K562 (cell line): ENCODE measurements around the gene PAAF1. TPM values are rescaled to one million over a fixed set of nuclear protein-coding genes. Genes with fewer than 3 reads are reported as not detected.

Source experiments
- ATAC-seq: fragments of 200-7000 bp; cut with Tn5 transposase; 3 replicates; pipeline ENCODE4 v1.9.1; 2020; ENCODE audit warnings: moderate library complexity
- BruUV-seq: library from RNA; stranded (reverse); fragments of 400-500 nt; replicated peaks from 2 replicates; lab custom pipeline; 2021; lab: Mats Ljungman, UMichigan
- CTCF ChIA-PET: fragments of 300-600 bp; formaldehyde crosslinking; extraction: SDS; loops from one replicate; lab custom pipeline; 2021; ENCODE audit warnings: low intra/inter-chr PET ratio; lab: Yijun Ruan, JAX
- POLR2A ChIA-PET: fragments of 300-600, 350-650 bp; sonication (Branson Sonifier 250); formaldehyde crosslinking; extraction: SDS; loops from one replicate; lab custom pipeline; 2021; ENCODE audit warnings: antibody characterized with exemption, inconsistent platforms; lab: Yijun Ruan, JAX
- DNase-seq, 4 experiments: peaks; one replicate each; pipeline versions ENCODE4 v3.0.0 to v3.0.0-alpha.2; 2011 to 2018; ENCODE audit warnings: low spot score in 3 of 4, mixed read lengths in 3 of 4; ENCODE audit errors: extremely low read depth in 1 of 4
- FAIRE-seq: peaks from 2 replicates; lab custom pipeline; 2011; peaks lifted over from hg19 to GRCh38; lab: Jason Lieb, UNC
- H2AFZ ChIP-seq: 2 replicates; pipeline ENCODE4 v1.6.0; 2011; ENCODE audit warnings: low read depth, low read length, control low read depth, inconsistent platforms
- H3K27ac ChIP-seq: fragments of 200-600 bp; 3 replicates; pipeline ENCODE4 v1.8.0; 2011; ENCODE audit warnings: low read depth, mild to moderate bottlenecking, control low read depth, inconsistent platforms, low read length, moderate library complexity, mixed read lengths; ENCODE audit errors: extremely low read depth
- H3K27me3 ChIP-seq, 2 experiments: fragments of 300-600 bp in 1 of 2; 2 replicates in 1 of 2; 3 replicates in 1 of 2; pipeline versions ENCODE4 v1.6.0 to v1.8.0; 2011; ENCODE audit warnings: inconsistent platforms in 2 of 2, low read length in 2 of 2, mild to moderate bottlenecking in 1 of 2, mixed read lengths in 1 of 2, moderate library complexity in 1 of 2; ENCODE audit not compliant: control insufficient read depth in 2 of 2, insufficient read depth in 2 of 2
- H3K36me3 ChIP-seq: fragments of 300-600 bp; 3 replicates; pipeline ENCODE4 v1.8.0; 2011; ENCODE audit warnings: mild to moderate bottlenecking, low read length, inconsistent platforms; ENCODE audit not compliant: control insufficient read depth, insufficient read depth
- H3K4me1 ChIP-seq, 2 experiments: fragments of 200-600 bp in 1 of 2; replicated peaks in 1 of 2; 2 replicates in 1 of 2; 3 replicates in 1 of 2; pipeline versions ENCODE4 v1.5.1 to v1.8.0; 2011; ENCODE audit warnings: inconsistent platforms in 2 of 2, low read length in 2 of 2, mild to moderate bottlenecking in 1 of 2, mixed read lengths in 1 of 2, moderate library complexity in 1 of 2; ENCODE audit not compliant: control insufficient read depth in 2 of 2, insufficient read depth in 2 of 2
- H3K4me2 ChIP-seq: 2 replicates; pipeline ENCODE4 v1.6.1; 2011; ENCODE audit warnings: low read length, control low read depth, inconsistent platforms, mixed read lengths; ENCODE audit not compliant: insufficient read depth
- H3K4me3 ChIP-seq: fragments of 200-600 bp; sonication (generic), shearing (Covaris generic); 2 replicates; pipeline ENCODE4 v1.5.1; 2016; ENCODE audit warnings: control low read depth, inconsistent platforms
- H3K79me2 ChIP-seq: fragments of 200-600 bp; 3 replicates; pipeline ENCODE4 v1.8.0; 2011; ENCODE audit warnings: low read length, inconsistent platforms; ENCODE audit not compliant: control insufficient read depth, insufficient read depth
- H3K9ac ChIP-seq, 2 experiments: 2 replicates each; pipeline versions ENCODE4 v1.6.0 to v1.6.1; 2011; ENCODE audit warnings: low read depth in 2 of 2, low read length in 2 of 2, control low read depth in 1 of 2, inconsistent platforms in 1 of 2, mild to moderate bottlenecking in 1 of 2, mixed read lengths in 1 of 2; ENCODE audit not compliant: insufficient read depth in 1 of 2
- H3K9me1 ChIP-seq: one replicate; pipeline ENCODE4 v1.6.0; 2011; ENCODE audit warnings: inconsistent platforms, mild to moderate bottlenecking, low read length, moderate library complexity; ENCODE audit not compliant: control insufficient read depth, insufficient read depth
- H3K9me3 ChIP-seq: replicated peaks from 2 replicates; pipeline ENCODE4 v1.5.1; 2011; ENCODE audit warnings: low read depth, low read length, inconsistent platforms; ENCODE audit not compliant: control insufficient read depth, insufficient read depth
- H4K20me1 ChIP-seq: replicated peaks from 2 replicates; pipeline ENCODE4 v1.6.1; 2011; ENCODE audit warnings: low read length, inconsistent platforms, mixed read lengths; ENCODE audit not compliant: control insufficient read depth, insufficient read depth
- CHD4 ChIP-seq: fragments of 200-600 bp; sonication (generic); IDR thresholded peaks from 3 replicates; pipeline ENCODE4 v1.6.1; 2012; ENCODE audit warnings: low read depth, mild to moderate bottlenecking, mixed read lengths, low read length, inconsistent platforms; ENCODE audit not compliant: insufficient read depth, insufficient replicate concordance, poor library complexity, severe bottlenecking
- EHMT2 ChIP-seq: fragments of 450-650 bp; IDR thresholded peaks from 2 replicates; pipeline ENCODE4 v1.6.1; 2018; ENCODE audit warnings: antibody characterized with exemption
- ESRRA ChIP-seq: fragments of 450-650 bp; IDR thresholded peaks from 2 replicates; pipeline ENCODE4 v1.6.1; 2014; ENCODE audit warnings: low read depth, mild to moderate bottlenecking, moderate library complexity, borderline replicate concordance
- FOSL1 ChIP-seq: fragments of 200-800 bp; sonication (Bioruptor generic); conservative IDR thresholded peaks from 2 replicates; pipeline ENCODE4 v1.6.1; 2016; ENCODE audit warnings: missing genetic modification characterization, missing compliant biosample characterization
- FOXM1 ChIP-seq, 2 experiments: fragments of 450-650 bp in 1 of 2; sonication (generic) in 1 of 2; formaldehyde crosslinking in 1 of 2; IDR thresholded peaks; 2 replicates each; pipeline versions ENCODE4 v1.6.1 to v1.9.0; 2017 to 2022; ENCODE audit warnings: low read depth in 2 of 2, mild to moderate bottlenecking in 2 of 2, missing genetic modification reagents in 1 of 2, moderate library complexity in 1 of 2
- IRF9 ChIP-seq: fragments of 450-650 bp; IDR thresholded peaks from 2 replicates; pipeline ENCODE4 v1.6.1; 2016; ENCODE audit warnings: missing biosample characterization, missing genetic modification characterization
- KDM1A ChIP-seq, 2 experiments: fragments of 450-650 bp; IDR thresholded peaks; 2 replicates each; pipeline ENCODE4 v1.6.1; 2016; ENCODE audit warnings: mild to moderate bottlenecking in 2 of 2
- MCM7 ChIP-seq, 2 experiments: fragments of 450-650 bp; IDR thresholded peaks; 2 replicates each; pipeline ENCODE4 v1.6.1; 2016 to 2018
- MEIS2 ChIP-seq: fragments of 450-650 bp; IDR thresholded peaks from 2 replicates; pipeline ENCODE4 v1.6.1; 2014; ENCODE audit warnings: mild to moderate bottlenecking; ENCODE audit not compliant: partially characterized antibody
- NFE2 ChIP-seq: IDR thresholded peaks from 2 replicates; pipeline ENCODE4 v1.6.1; 2014; ENCODE audit warnings: antibody characterized with exemption, low read depth
- PBX2 ChIP-seq, 2 experiments: IDR thresholded peaks in 1 of 2; conservative IDR thresholded peaks in 1 of 2; 2 replicates each; pipeline ENCODE4 v1.6.1; 2016; ENCODE audit warnings: low read depth in 2 of 2, mild to moderate bottlenecking in 1 of 2, missing compliant biosample characterization in 1 of 2, missing genetic modification characterization in 1 of 2, moderate library complexity in 1 of 2
- RFX5 ChIP-seq: IDR thresholded peaks from 2 replicates; pipeline ENCODE4 v1.6.1; 2011; ENCODE audit warnings: low read depth, mild to moderate bottlenecking, improper control_type of control experiment, low read length
- SUPT5H ChIP-seq: fragments of 450-650 bp; IDR thresholded peaks from 2 replicates; pipeline ENCODE4 v1.6.1; 2016
- ZNF232 ChIP-seq: sonication (generic); formaldehyde crosslinking; IDR thresholded peaks from 2 replicates; pipeline ENCODE4 v1.8.0; 2022; ENCODE audit warnings: mild to moderate bottlenecking, missing genetic modification reagents
- WGBS: fragments of 100-300 bp; shearing (Covaris generic); methylation state at CpG from one replicate; pipeline ENCODE4 v1.1.6; 2016; ENCODE audit warnings: low coverage, mixed read lengths; ENCODE audit not compliant: insufficient coverage; ENCODE audit errors: missing lambda C conversion rate; 5-methylcytosine and 5-hydroxymethylcytosine counted together
- in situ Hi-C: fragments of 300-500 bp; cut with MboI; formaldehyde crosslinking; loops from 4 replicates; pipeline ENCODE4 v1.15.0; 2018; ENCODE audit warnings: inconsistent platforms, mixed read lengths
- intact Hi-C: fragments of 100-400 bp; cut with micrococcal nuclease; formaldehyde crosslinking; loops from 2 replicates; pipeline ENCODE4 v1.14.2; 2022
- polyA plus RNA-seq, 8 experiments: library from polyadenylated mRNA; depleted of rRNA in 4 of 8; stranded (reverse) in 5 of 8; unstranded in 3 of 8; fragments of >200 nt; fragmentation: Nextera tagmentation in 2 of 8; fragmentation: Illumina TruSeq in 1 of 8; extraction: Ambion mirVana in 2 of 8; extraction: Trizol in 1 of 8; gene quantifications; 2 replicates each; pipeline versions ENCODE4 v1.2.1 to v1.2.3, GENCODE V29; 2011 to 2014; ENCODE audit warnings: inconsistent platforms in 1 of 8, missing spikeins in 1 of 8
- total RNA-seq, 7 experiments: library from RNA; depleted of rRNA in 6 of 7; stranded (reverse); fragments of >200 nt in 6 of 7; fragmentation: Illumina TruSeq in 2 of 7; extraction: Trizol in 2 of 7; gene quantifications; 2 replicates each; pipeline versions ENCODE4 v1.2.1 to v1.2.3, GENCODE V29; 2011 to 2021; ENCODE audit warnings: low replicate concordance in 1 of 7
- TF ChIP-seq, protein P1 (sequence below), 2 experiments: fragments of 450-650 bp in 1 of 2; sonication (generic) in 1 of 2; formaldehyde crosslinking in 1 of 2; IDR thresholded peaks in 1 of 2; conservative IDR thresholded peaks in 1 of 2; 2 replicates each; pipeline versions ENCODE4 v1.6.1 to v1.8.1; 2016 to 2023; ENCODE audit warnings: mild to moderate bottlenecking in 2 of 2, moderate library complexity in 2 of 2, inconsistent platforms in 1 of 2, missing genetic modification reagents in 1 of 2
- TF ChIP-seq, protein P2 (sequence below): fragments of 450-650 bp; IDR thresholded peaks from 2 replicates; pipeline ENCODE4 v1.6.1; 2016

Gene PAAF1
- total and polyA plus RNA-seq, 9 of the 15 experiments (the other 6 are each of a cell fraction or from before 2014, with no cell fraction given), result 13.5 to 78.6 (median 23.3) TPM

DNA sequence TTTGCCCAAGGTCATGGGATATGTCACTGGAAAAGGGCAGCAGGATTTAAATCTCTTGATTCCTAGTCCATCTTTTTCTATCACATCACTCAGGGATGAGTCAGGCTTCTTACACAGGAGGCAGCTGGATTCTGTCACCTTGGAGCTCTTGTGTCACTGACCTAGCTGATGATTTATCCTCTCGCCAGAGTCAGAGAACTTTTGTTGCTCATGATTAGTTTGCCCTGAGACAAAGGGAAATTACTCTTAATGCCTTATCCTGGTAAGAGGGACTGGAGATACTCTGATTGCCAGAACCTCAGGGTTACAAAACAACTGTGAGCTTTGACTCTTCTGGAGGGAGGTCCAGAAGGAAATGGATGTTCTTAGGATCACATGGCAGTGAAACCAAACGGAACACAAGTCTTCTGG lies 10.2 kb upstream of the PAAF1 start:
- H3K4me1 ChIP-seq, result no peaks in the 10 kb centered on the region; a peak in 1 of 5 replicates
- H3K4me3 ChIP-seq, result no peak overlapping the region
- FAIRE-seq, result no peak
- no peak overlapping the region for H3K9ac ChIP-seq
- no peak overlapping the region for H2AFZ ChIP-seq
- BruUV-seq, result no TSS peak
- H3K9me3 ChIP-seq, result no peaks in the 10 kb centered on the region
- ChIA-PET POLR2A (interaction anchor here (0.6 to 2.3 kb wide), 6 partner anchors 10 to 273 kb away, joined by 3 to 12 read pairs (median 6); no protein-coding TSS in a partner anchor), CTCF (no interaction called here)
- peaks cover 38% of the 10 kb centered on the region for H3K36me3 ChIP-seq
- 0 out of 3 replicates have a peak overlapping the region, but pooled peaks have one; percentile 31 for H3K27ac ChIP-seq
- H3K9me1 ChIP-seq, result no peaks in the 10 kb centered on the region
- in situ Hi-C loops, result no loop called here
- H3K79me2 ChIP-seq, result no peaks in the 10 kb centered on the region
- 21% methylated on average over 2 of the region's 2 CpGs for WGBS
- H3K27me3 ChIP-seq, result no peaks in the 10 kb centered on the region
- no peak for DNase-seq
- H4K20me1 ChIP-seq, result no peaks in the 10 kb centered on the region
- no peak; the same call in 2 of the 3 replicates for ATAC-seq
- H3K4me2 ChIP-seq, result no peak overlapping the region
- intact Hi-C loops, result no loop called here
- TF ChIP-seq MCM7 (IDR thresholded peaks at IDR 0.05) (no peak), FOXM1 (IDR thresholded peaks at IDR 0.05; ENCODE audit: low read depth) (no peak), FOXM1 (CRISPR knock-in tag; IDR thresholded peaks at IDR 0.05; ENCODE audit: low read depth) (no peak), EHMT2 (no peak), SUPT5H (0 out of 2 replicates have a peak, but pooled peaks have one; percentile 11), NFE2 (0 out of 2 replicates have a peak, but pooled peaks have one; percentile 11), ZNF232 (CRISPR knock-in tag) (no peak), IRF9 (no peak), PBX2 (CRISPR knock-in tag; IDR thresholded peaks at IDR 0.05; ENCODE audit: low read depth) (no peak), PBX2 (tag; conservative IDR thresholded peaks at IDR 0.05; ENCODE audit: low read depth) (peak; percentile 58), MEIS2 (peak; percentile 83), CHD4 (no peak), FOSL1 (tag) (peak; percentile 55), ESRRA (peak; percentile 35; the same call in 1 of the 2 replicates), KDM1A (IDR thresholded peaks at IDR 0.05) (peak in 1 of 2 experiments; percentile 21; a peak in 1 of 4 replicates), RFX5 (no peak)
- TF ChIP-seq, protein P1, sequence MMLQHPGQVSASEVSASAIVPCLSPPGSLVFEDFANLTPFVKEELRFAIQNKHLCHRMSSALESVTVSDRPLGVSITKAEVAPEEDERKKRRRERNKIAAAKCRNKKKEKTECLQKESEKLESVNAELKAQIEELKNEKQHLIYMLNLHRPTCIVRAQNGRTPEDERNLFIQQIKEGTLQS (IDR thresholded peaks at IDR 0.05), result peak; percentile 57
- TF ChIP-seq, protein P1 (CRISPR knock-in tag; conservative IDR thresholded peaks at IDR 0.05), result no peak
- TF ChIP-seq, protein P2, sequence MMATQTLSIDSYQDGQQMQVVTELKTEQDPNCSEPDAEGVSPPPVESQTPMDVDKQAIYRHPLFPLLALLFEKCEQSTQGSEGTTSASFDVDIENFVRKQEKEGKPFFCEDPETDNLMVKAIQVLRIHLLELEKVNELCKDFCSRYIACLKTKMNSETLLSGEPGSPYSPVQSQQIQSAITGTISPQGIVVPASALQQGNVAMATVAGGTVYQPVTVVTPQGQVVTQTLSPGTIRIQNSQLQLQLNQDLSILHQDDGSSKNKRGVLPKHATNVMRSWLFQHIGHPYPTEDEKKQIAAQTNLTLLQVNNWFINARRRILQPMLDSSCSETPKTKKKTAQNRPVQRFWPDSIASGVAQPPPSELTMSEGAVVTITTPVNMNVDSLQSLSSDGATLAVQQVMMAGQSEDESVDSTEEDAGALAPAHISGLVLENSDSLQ, result peak; percentile 87
